VCaP (cell line): Measurements from ENCODE around the gene COPS3.

ENCODE experiments used
- H3K27ac ChIP-seq: fragments of 450-650 bp; 2 replicates; pipeline ENCODE4 v1.5.1; 2017
- TF ChIP-seq, protein P1 (sequence below): fragments of 450-650 bp; conservative IDR thresholded peaks from 2 replicates; pipeline ENCODE4 v1.5.1; 2017; ENCODE audit warnings: mild to moderate bottlenecking, moderate library complexity

Gene COPS3

DNA sequence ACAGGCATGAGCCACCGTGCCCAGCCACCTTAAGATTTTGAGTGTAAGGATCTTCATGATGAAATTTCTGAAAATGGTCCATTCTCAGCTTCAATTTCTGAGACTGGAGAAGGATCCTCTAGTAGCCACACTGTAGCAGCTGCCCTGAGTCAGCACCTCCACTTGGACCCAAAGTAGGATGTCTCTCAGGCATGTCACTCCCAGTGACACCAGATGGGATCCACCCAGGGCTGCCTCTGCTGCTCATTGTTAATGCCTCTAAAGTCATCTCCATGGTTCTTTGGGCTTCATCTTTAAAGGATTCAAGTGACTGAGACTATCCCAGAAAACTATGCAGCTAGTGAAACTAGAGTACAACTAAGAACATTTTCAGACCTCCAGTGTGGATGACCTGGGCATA, 82.8 kb downstream of the COPS3 start:
- H3K27ac ChIP-seq: no peak overlapping the region

DNA sequence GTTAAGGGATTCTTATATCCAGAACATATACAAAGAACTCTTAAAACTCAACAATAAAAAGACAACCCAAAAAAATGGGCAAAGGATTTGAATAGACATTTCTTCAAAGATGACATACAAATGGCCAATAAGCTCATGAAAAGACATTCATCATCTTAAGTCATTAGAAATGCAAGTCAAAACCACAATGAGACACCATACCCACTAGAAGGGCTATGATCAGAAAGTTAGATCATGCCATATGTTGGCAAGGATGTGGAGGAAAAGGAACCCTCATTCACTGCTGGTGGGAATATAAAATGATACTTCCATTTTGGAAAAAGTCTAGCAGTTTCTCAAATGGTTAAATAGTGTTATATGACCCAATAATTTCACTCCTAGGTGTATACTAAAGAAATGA, 84.3 kb downstream of the COPS3 start:
- H3K27ac ChIP-seq: no peak overlapping the region
- TF ChIP-seq, protein P1, sequence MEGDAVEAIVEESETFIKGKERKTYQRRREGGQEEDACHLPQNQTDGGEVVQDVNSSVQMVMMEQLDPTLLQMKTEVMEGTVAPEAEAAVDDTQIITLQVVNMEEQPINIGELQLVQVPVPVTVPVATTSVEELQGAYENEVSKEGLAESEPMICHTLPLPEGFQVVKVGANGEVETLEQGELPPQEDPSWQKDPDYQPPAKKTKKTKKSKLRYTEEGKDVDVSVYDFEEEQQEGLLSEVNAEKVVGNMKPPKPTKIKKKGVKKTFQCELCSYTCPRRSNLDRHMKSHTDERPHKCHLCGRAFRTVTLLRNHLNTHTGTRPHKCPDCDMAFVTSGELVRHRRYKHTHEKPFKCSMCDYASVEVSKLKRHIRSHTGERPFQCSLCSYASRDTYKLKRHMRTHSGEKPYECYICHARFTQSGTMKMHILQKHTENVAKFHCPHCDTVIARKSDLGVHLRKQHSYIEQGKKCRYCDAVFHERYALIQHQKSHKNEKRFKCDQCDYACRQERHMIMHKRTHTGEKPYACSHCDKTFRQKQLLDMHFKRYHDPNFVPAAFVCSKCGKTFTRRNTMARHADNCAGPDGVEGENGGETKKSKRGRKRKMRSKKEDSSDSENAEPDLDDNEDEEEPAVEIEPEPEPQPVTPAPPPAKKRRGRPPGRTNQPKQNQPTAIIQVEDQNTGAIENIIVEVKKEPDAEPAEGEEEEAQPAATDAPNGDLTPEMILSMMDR: no peak

More for the DNA sequence above, 82.8 kb downstream of the COPS3 start:
- TF ChIP-seq, protein P1: no peak
